Measurements from ENCODE around the gene NDE1.

The NDE1 gene

GRCh38 chr16:15650019-15650697 lies at the start of gene NDE1:
Gene NDE1, plus strand, starts transcription at chr16:15650245. Its CDS starts 14,534 bp downstream, at chr16:15664779.
- Histone ChIP-seq H3K79me2 (ENCODE audit: insufficient read depth, low read depth) (peaks cover 50% of the 10 kb centered on the region), H4K20me1 (ENCODE audit: insufficient read depth) (no peaks in the 10 kb centered on the region), H3K4me3 (IDR thresholded peaks at IDR 0.05; ENCODE audit: insufficient read depth, low read depth, low read length) (no peak within 1 kb of the TSS), H3K4me2 (peak within 1 kb of the TSS; percentile 95), H3K9ac (peak within 1 kb of the TSS; percentile 73), H3K27ac (peak within 1 kb of the TSS; percentile 52), H3K4me1 (ENCODE audit: low read depth, poor library complexity, severe bottlenecking) (peaks cover 32% of the 10 kb centered on the region), H3K36me3 (ENCODE audit: insufficient read depth) (no peaks in the 10 kb centered on the region), H2AFZ (ENCODE audit: low read depth) (peak within 1 kb of the TSS; percentile 80), H3K27me3 (ENCODE audit: insufficient read depth, low read depth) (no peaks in the 10 kb centered on the region)
- TF ChIP-seq, protein P1, sequence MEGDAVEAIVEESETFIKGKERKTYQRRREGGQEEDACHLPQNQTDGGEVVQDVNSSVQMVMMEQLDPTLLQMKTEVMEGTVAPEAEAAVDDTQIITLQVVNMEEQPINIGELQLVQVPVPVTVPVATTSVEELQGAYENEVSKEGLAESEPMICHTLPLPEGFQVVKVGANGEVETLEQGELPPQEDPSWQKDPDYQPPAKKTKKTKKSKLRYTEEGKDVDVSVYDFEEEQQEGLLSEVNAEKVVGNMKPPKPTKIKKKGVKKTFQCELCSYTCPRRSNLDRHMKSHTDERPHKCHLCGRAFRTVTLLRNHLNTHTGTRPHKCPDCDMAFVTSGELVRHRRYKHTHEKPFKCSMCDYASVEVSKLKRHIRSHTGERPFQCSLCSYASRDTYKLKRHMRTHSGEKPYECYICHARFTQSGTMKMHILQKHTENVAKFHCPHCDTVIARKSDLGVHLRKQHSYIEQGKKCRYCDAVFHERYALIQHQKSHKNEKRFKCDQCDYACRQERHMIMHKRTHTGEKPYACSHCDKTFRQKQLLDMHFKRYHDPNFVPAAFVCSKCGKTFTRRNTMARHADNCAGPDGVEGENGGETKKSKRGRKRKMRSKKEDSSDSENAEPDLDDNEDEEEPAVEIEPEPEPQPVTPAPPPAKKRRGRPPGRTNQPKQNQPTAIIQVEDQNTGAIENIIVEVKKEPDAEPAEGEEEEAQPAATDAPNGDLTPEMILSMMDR (conservative IDR thresholded peaks at IDR 0.05; ENCODE audit: low read depth, low read length), result no peak

- no peaks in the 10 kb centered on the region for H3K79me2 ChIP-seq (ENCODE audit: insufficient read depth, low read depth)
- no peaks in the 10 kb centered on the region for H3K27me3 ChIP-seq (ENCODE audit: insufficient read depth, low read depth)
- no peak overlapping the region for H3K4me2 ChIP-seq
- H3K27ac ChIP-seq, result no peak overlapping the region
- peaks cover 3% of the 10 kb centered on the region; the same call in 1 of the 2 replicates for H3K36me3 ChIP-seq (ENCODE audit: insufficient read depth)
- TF ChIP-seq, protein P1 (conservative IDR thresholded peaks at IDR 0.05; ENCODE audit: low read depth, low read length), result no peak
- no peak overlapping the region for H3K4me3 ChIP-seq (IDR thresholded peaks at IDR 0.05; ENCODE audit: insufficient read depth, low read depth, low read length)
- H2AFZ ChIP-seq (ENCODE audit: low read depth), result no peak overlapping the region
- H4K20me1 ChIP-seq (ENCODE audit: insufficient read depth), result no peaks in the 10 kb centered on the region
- H3K9ac ChIP-seq, result no peak overlapping the region
- H3K4me1 ChIP-seq (ENCODE audit: low read depth, poor library complexity, severe bottlenecking), result no peaks in the 10 kb centered on the region
Observed at GRCh38 chr16:15601212-15601879, 48.7 kb upstream of the NDE1 start.

DNA sequence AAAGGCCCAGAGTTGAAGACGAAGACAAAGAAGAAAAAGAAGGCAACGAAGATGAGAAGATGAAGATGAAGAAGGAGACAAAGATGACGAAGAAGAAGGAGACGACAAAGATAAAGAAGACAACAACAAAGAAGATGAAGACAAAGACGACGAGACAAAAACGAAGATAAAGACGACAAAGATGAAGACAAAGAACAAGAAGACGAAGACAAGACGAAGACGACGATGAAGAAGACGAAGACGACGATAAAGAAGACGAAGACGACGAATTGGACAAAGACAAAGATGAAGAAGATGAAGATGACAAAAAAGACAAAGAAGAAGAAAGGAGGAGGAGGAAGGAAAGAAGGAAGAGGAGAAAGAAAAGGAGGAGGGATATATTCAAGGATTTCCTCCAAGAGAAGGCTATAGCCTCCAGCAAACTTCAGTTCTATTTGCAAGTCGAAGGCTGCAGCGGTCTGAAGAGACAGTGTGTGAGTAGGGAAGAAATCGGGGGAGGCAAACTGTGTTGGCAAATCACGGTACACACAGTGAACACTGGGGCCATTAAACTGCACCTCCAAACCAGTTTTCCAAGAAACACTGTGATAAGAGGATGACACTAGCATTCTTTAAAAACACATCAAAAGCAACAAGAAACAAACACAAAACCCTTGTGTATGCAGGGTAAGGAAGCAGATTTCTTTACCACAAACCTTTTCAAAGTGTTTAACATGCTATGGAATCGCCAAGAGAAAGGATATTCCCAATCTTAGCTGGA lies 47.6 kb upstream of the NDE1 start:
- Histone ChIP-seq H3K9ac (no peak overlapping the region), H3K27ac (no peak overlapping the region), H3K36me3 (ENCODE audit: insufficient read depth) (no peaks in the 10 kb centered on the region; the same call in 1 of the 2 replicates), H3K27me3 (ENCODE audit: insufficient read depth, low read depth) (no peaks in the 10 kb centered on the region), H3K4me3 (IDR thresholded peaks at IDR 0.05; ENCODE audit: insufficient read depth, low read depth, low read length) (no peak overlapping the region), H4K20me1 (ENCODE audit: insufficient read depth) (no peaks in the 10 kb centered on the region), H3K4me2 (no peak overlapping the region), H2AFZ (ENCODE audit: low read depth) (no peak overlapping the region), H3K4me1 (ENCODE audit: low read depth, poor library complexity, severe bottlenecking) (no peaks in the 10 kb centered on the region), H3K79me2 (ENCODE audit: insufficient read depth, low read depth) (no peaks in the 10 kb centered on the region)
- TF ChIP-seq, protein P1 (conservative IDR thresholded peaks at IDR 0.05; ENCODE audit: low read depth, low read length), result no peak

DNA sequence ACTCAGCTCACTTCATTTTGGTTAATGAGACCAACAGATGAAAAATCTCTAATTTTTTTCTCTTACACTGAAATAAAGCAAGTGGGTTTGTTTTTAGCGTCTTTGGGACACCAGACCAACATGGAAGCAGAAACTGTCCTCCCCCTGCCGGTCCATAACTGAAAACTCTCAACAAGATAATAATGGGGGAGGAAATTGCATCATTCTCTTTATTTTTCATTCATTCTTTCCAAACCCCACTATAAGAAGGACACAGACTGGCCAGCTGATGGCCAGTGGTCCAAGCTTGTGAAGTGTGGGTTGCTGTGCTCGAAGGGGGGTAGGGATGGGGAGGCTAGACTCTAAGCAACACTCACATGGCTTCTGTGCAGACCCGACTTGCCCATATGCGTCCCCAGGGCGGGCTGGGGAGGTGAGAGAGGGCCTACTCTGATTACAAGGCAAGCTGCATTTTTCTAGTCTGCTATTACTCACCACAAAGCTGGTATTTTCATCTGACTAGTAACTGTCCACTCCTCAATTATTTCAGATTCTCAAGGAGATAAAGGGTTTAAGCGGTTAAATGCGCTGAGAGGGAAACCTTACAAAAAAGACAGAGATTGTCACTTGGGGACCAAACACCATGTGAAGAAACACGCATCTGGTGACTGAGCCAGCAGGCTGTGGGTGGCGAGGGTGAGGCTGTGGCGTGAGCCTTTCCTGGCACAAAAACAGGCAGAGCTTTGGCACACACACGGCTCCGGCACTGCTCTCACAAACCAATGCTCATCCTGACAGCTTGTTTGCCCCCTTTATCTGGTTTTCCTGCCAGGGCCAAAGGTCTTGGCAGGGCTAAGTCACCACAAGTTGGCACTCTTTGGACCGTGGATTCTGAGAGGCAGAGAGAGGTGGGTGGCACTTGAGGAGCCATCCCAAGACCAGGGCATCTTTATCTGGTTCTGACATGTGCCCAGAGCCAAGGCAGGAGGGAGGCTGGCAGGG lies 45.3 kb upstream of the NDE1 start:
- Histone ChIP-seq H3K27ac (no peak overlapping the region), H3K4me2 (no peak overlapping the region), H3K4me3 (IDR thresholded peaks at IDR 0.05; ENCODE audit: insufficient read depth, low read depth, low read length) (no peak overlapping the region), H2AFZ (ENCODE audit: low read depth) (no peak overlapping the region), H3K79me2 (ENCODE audit: insufficient read depth, low read depth) (no peaks in the 10 kb centered on the region), H4K20me1 (ENCODE audit: insufficient read depth) (no peaks in the 10 kb centered on the region), H3K27me3 (ENCODE audit: insufficient read depth, low read depth) (no peaks in the 10 kb centered on the region), H3K4me1 (ENCODE audit: low read depth, poor library complexity, severe bottlenecking) (no peaks in the 10 kb centered on the region), H3K9ac (no peak overlapping the region), H3K36me3 (ENCODE audit: insufficient read depth) (no peaks in the 10 kb centered on the region; the same call in 1 of the 2 replicates)
- TF ChIP-seq, protein P1 (conservative IDR thresholded peaks at IDR 0.05; ENCODE audit: low read depth, low read length), result no peak
